MCF 10A (cell line): ENCODE results near the gene RRP8. TPM values are rescaled to one million over a fixed set of nuclear protein-coding genes. Genes with fewer than 3 reads are reported as not detected.

ENCODE experiments used
- BruUV-seq: library from RNA; stranded (reverse); fragments of 400-500 nt; replicated peaks from 2 replicates; lab custom pipeline; 2021; lab: Mats Ljungman, UMichigan
- CTCF ChIA-PET: fragments of 300-600 bp; sonication (Branson Sonifier 250); formaldehyde crosslinking; extraction: SDS; loops from one replicate; lab custom pipeline; 2021; ENCODE audit warnings: antibody characterized with exemption, inconsistent platforms; lab: Yijun Ruan, JAX
- POLR2A ChIA-PET: fragments of 300-600, 350-650 bp; sonication (Branson Sonifier 250); formaldehyde crosslinking; extraction: SDS; loops from one replicate; lab custom pipeline; 2020; ENCODE audit warnings: antibody characterized with exemption, inconsistent platforms; lab: Yijun Ruan, JAX
- DNase-seq: peaks from one replicate; pipeline ENCODE4 v3.0.0-alpha.2; 2018; ENCODE audit not compliant: unreplicated experiment
- H3K27ac Mint-ChIP-seq: one replicate; pipeline ENCODE4 v1.8.0; 2022; ENCODE audit warnings: mild to moderate bottlenecking, low read depth, mixed read lengths; ENCODE audit not compliant: unreplicated experiment
- H3K27me3 Mint-ChIP-seq: one replicate; pipeline ENCODE4 v1.8.0; 2022; ENCODE audit warnings: mixed read lengths; ENCODE audit not compliant: insufficient read depth, unreplicated experiment
- H3K36me3 Mint-ChIP-seq: one replicate; pipeline ENCODE4 v1.8.0; 2022; ENCODE audit warnings: mild to moderate bottlenecking, moderate library complexity, mixed read lengths; ENCODE audit not compliant: insufficient read depth, unreplicated experiment
- H3K4me1 Mint-ChIP-seq: one replicate; pipeline ENCODE4 v1.8.0; 2022; ENCODE audit warnings: mixed read lengths; ENCODE audit not compliant: insufficient read depth, unreplicated experiment
- H3K4me3 Mint-ChIP-seq: one replicate; pipeline ENCODE4 v1.8.0; 2022; ENCODE audit warnings: mild to moderate bottlenecking, moderate library complexity, mixed read lengths; ENCODE audit not compliant: unreplicated experiment
- H3K9me3 Mint-ChIP-seq: one replicate; pipeline ENCODE4 v1.8.0; 2022; ENCODE audit warnings: mixed read lengths; ENCODE audit not compliant: unreplicated experiment
- CTCF ChIP-seq: fragments of 200-600 bp; IDR thresholded peaks from one replicate; pipeline ENCODE4 v1.8.0; 2022; ENCODE audit warnings: antibody characterized with exemption, mild to moderate bottlenecking; ENCODE audit not compliant: unreplicated experiment
- intact Hi-C: fragments of 100-400 bp; cut with micrococcal nuclease; formaldehyde crosslinking; loops from 2 replicates; pipeline ENCODE4 v1.14.1; 2022
- total RNA-seq: library from RNA; stranded (reverse); gene quantifications from 2 replicates; pipeline ENCODE4 v1.2.3, GENCODE V29; 2022

Gene RRP8
- total RNA-seq, 1 experiment from 2014 or later = 27.6 TPM

GRCh38 chr11:6650104-6650503, 46.7 kb upstream of the RRP8 start:
- Mint-ChIP-seq H3K36me3 (no peaks in the 10 kb centered on the region), H3K27me3 (no peaks in the 10 kb centered on the region), H3K27ac (no peak overlapping the region), H3K4me1 (no peaks in the 10 kb centered on the region), H3K4me3 (no peak overlapping the region), H3K9me3 (no peaks in the 10 kb centered on the region)
- ChIA-PET POLR2A (interaction anchor here (1.2 kb wide), 1 partner anchor 32 kb away, joined by 3 read pairs; no protein-coding TSS in a partner anchor), CTCF (interaction anchor here (0.7 to 1.0 kb wide), 4 partner anchors 11 to 105 kb away, joined by 3 to 5 read pairs (median 4); no protein-coding TSS in a partner anchor)
- no peak for TF ChIP-seq CTCF
- no TSS peak for BruUV-seq
- DNase-seq = no peak
- intact Hi-C loops = no loop called here

- Mint-ChIP-seq H3K4me1 (no peaks in the 10 kb centered on the region), H3K4me3 (no peak overlapping the region), H3K27me3 (no peaks in the 10 kb centered on the region), H3K27ac (no peak overlapping the region), H3K36me3 (no peaks in the 10 kb centered on the region), H3K9me3 (no peaks in the 10 kb centered on the region)
- no peak for TF ChIP-seq CTCF
- intact Hi-C loops = no loop called here
- BruUV-seq = no TSS peak
- CTCF ChIA-PET = interaction anchor here (0.6 to 1.3 kb wide), 3 partner anchors 20 to 120 kb away, joined by 3 to 5 read pairs (median 4); no protein-coding TSS in a partner anchor
- no peak for DNase-seq
- POLR2A ChIA-PET = no interaction called here
Observed at GRCh38 chr11:6648501-6648900, 45.1 kb upstream of the RRP8 start.

- no TSS peak for BruUV-seq
- H3K4me1 Mint-ChIP-seq = no peaks in the 10 kb centered on the region
- CTCF ChIA-PET = no interaction called here
- intact Hi-C loops = no loop called here
- H3K9me3 Mint-ChIP-seq = no peaks in the 10 kb centered on the region
- no peak overlapping the region for H3K27ac Mint-ChIP-seq
- TF ChIP-seq CTCF = no peak
- no peak overlapping the region for H3K4me3 Mint-ChIP-seq
- no peaks in the 10 kb centered on the region for H3K27me3 Mint-ChIP-seq
- DNase-seq = no peak
- no peaks in the 10 kb centered on the region for H3K36me3 Mint-ChIP-seq
- POLR2A ChIA-PET = no interaction called here
Observed at GRCh38 chr11:6647836-6648235, 44.4 kb upstream of the RRP8 start.

- no TSS peak for BruUV-seq
- Mint-ChIP-seq H3K4me1 (no peaks in the 10 kb centered on the region), H3K9me3 (no peaks in the 10 kb centered on the region), H3K36me3 (no peaks in the 10 kb centered on the region), H3K27ac (no peak overlapping the region), H3K4me3 (no peak overlapping the region), H3K27me3 (no peaks in the 10 kb centered on the region)
- POLR2A ChIA-PET = no interaction called here
- TF ChIP-seq CTCF = no peak
- no peak for DNase-seq
- CTCF ChIA-PET = interaction anchor here (0.5 to 0.6 kb wide), 2 partner anchors 10 to 27 kb away, joined by 3 read pairs; no protein-coding TSS in a partner anchor
- intact Hi-C loops = no loop called here
Observed at GRCh38 chr11:6646918-6647679, 43.7 kb upstream of the RRP8 start.
